ENCODE results near the gene ENO4.

DNA sequence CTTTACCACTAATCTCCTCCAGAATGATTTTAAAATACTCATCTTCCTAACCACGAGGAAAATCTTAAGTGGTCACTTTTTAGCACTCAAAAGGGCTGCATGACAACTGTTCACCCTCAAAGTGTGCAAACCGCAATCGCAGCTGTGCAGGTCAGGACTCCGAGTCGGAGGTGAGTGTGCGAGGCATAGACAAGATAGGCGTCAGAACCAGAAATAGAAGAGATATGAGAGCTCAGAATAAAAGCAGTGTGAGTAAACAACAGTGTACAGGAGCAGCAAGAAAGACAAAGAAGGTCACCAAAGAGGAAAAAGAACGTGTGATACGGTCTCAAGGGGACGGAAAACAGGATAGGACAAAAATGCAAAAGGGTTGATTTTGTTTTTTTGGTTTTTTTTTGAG is 17.5 kb upstream of the ENO4 start:
- TF ChIP-seq MXI1 (IDR thresholded peaks at IDR 0.05; ENCODE audit: low read depth, low read length): no peak
- TF ChIP-seq, protein P1, sequence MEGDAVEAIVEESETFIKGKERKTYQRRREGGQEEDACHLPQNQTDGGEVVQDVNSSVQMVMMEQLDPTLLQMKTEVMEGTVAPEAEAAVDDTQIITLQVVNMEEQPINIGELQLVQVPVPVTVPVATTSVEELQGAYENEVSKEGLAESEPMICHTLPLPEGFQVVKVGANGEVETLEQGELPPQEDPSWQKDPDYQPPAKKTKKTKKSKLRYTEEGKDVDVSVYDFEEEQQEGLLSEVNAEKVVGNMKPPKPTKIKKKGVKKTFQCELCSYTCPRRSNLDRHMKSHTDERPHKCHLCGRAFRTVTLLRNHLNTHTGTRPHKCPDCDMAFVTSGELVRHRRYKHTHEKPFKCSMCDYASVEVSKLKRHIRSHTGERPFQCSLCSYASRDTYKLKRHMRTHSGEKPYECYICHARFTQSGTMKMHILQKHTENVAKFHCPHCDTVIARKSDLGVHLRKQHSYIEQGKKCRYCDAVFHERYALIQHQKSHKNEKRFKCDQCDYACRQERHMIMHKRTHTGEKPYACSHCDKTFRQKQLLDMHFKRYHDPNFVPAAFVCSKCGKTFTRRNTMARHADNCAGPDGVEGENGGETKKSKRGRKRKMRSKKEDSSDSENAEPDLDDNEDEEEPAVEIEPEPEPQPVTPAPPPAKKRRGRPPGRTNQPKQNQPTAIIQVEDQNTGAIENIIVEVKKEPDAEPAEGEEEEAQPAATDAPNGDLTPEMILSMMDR (IDR thresholded peaks at IDR 0.05): no peak
- TF ChIP-seq POLR2AphosphoS5 (IDR thresholded peaks at IDR 0.05; ENCODE audit: low read depth, low read length): no peak
